ENCODE data around the gene UQCC3. TPM values are rescaled to one million over a fixed set of nuclear protein-coding genes. Genes with fewer than 3 reads are reported as not detected.

Gene UQCC3, protein sequence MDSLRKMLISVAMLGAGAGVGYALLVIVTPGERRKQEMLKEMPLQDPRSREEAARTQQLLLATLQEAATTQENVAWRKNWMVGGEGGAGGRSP
- polyA plus RNA-seq (2013, experiment 1 of 2) = 8.3 TPM
- polyA plus RNA-seq (2013, experiment 2 of 2) = 7.2 TPM

DNA sequence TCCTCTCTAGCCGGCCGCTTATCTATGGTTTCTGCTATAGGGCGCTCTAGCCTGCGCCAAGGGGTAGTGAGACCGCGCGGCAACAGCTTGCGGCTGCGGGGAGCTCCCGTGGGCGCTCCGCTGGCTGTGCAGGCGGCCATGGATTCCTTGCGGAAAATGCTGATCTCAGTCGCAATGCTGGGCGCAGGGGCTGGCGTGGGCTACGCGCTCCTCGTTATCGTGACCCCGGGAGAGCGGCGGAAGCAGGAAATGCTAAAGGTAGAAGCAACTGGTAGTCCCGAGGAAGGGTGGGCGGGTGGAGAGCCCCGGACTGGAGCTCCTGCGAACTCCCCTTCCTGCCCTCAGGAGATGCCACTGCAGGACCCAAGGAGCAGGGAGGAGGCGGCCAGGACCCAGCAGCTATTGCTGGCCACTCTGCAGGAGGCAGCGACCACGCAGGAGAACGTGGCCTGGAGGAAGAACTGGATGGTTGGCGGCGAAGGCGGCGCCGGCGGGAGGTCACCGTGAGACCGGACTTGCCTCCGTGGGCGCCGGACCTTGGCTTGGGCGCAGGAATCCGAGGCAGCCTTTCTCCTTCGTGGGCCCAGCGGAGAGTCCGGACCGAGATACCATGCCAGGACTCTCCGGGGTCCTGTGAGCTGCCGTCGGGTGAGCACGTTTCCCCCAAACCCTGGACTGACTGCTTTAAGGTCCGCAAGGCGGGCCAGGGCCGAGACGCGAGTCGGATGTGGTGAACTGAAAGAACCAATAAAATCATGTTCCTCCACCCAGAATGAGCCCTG lies at the start of gene UQCC3, which contains the start of gene LBHD1:
Gene UQCC3 (plus strand): TSS at position 66 of the 782 bp plus-strand sequence. CDS start 73 bp downstream, at position 139.
Gene LBHD1 (minus strand): TSS at position 660 of the 782 bp plus-strand sequence. CDS start 2,236 bp downstream, outside the sequence.
- Histone ChIP-seq H3K9me3 (ENCODE audit: control insufficient read depth, low read length) (no peaks in the 10 kb centered on the region), H3K27ac (ENCODE audit: low read depth, low read length, severe bottlenecking) (peak within 1 kb of the TSS; percentile 83), H3K4me3 (ENCODE audit: extremely low read depth, insufficient read depth, low read length, poor library complexity, severe bottlenecking) (peak within 1 kb of the TSS; percentile 80), H3K36me3 (ENCODE audit: control insufficient read depth, insufficient read depth, low read length) (peaks cover 49% of the 10 kb centered on the region), H3K4me1 (ENCODE audit: control insufficient read depth, insufficient read depth, low read length, poor library complexity, severe bottlenecking) (peaks cover 3% of the 10 kb centered on the region)
- 0 to 1% methylated on average over 50 to 58 of the region's 59 CpGs for WGBS, 2 experiments (ENCODE audit: insufficient coverage in 2 of 2)

DNA sequence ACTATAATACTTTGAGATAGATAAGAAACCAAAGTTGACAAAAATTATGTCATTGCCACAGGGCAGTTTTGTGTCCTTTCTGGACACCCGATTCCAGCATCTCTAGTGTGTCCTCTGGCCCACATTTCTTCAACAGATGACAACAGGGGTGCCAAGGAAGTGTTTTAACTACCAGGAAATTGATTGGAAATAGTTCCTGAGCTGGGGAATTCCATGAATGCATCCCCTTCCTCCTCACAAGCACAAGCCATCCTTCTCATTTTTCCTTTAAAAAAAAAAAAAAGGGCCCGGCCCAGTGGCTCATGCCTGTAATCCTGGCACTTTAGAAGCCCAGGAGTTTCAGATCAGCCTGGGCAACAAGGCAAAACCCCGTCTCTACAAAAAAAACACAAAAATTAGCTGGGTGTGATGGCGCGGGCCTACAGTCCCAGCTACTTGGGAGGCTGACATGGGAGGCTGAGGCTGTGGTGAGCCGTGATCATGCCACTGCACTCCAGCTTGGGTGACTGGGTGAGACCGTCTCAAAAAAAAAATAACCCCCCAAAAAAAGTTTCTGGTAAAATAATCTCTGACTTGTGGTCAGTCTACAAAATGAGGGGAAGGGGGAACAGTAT lies 48.9 kb upstream of the UQCC3 start:
- WGBS, 2 experiments (ENCODE audit: insufficient coverage in 2 of 2) = 100% methylated on average over 1 of the region's 7 CpGs
- peak overlapping the region; percentile 93 for H3K27ac ChIP-seq (ENCODE audit: low read depth, low read length, severe bottlenecking)
- H3K9me3 ChIP-seq (ENCODE audit: control insufficient read depth, low read length) = no peaks in the 10 kb centered on the region
- H3K4me1 ChIP-seq (ENCODE audit: control insufficient read depth, insufficient read depth, low read length, poor library complexity, severe bottlenecking) = peaks cover 12% of the 10 kb centered on the region
- H3K36me3 ChIP-seq (ENCODE audit: control insufficient read depth, insufficient read depth, low read length) = peaks cover 37% of the 10 kb centered on the region
- peak overlapping the region; percentile 74 for H3K4me3 ChIP-seq (ENCODE audit: extremely low read depth, insufficient read depth, low read length, poor library complexity, severe bottlenecking)

DNA sequence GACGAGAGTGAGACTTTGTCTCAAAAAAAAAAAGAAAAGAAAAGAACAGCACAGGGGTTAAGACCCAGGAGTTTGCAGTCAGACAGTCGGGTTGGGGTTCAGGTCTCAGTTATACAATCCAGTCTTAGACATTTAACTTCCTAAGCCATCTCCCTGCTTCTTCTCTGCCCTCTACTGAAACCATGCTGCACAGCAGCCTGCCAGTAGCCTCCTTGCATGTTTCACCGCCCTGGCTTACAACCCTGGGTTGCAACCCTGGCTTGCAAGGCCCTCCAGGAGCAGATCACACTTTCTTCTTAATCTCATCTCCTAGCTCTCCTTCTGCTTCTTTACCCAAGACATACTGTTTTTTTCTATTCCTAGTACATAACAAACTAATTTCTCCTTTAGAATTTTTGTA lies 43.8 kb upstream of the UQCC3 start:
- 81 to 83% methylated on average over 2 to 3 of the region's 3 CpGs for WGBS, 2 experiments (ENCODE audit: insufficient coverage in 2 of 2)
- H3K36me3 ChIP-seq (ENCODE audit: control insufficient read depth, insufficient read depth, low read length) = peaks cover 88% of the 10 kb centered on the region

DNA sequence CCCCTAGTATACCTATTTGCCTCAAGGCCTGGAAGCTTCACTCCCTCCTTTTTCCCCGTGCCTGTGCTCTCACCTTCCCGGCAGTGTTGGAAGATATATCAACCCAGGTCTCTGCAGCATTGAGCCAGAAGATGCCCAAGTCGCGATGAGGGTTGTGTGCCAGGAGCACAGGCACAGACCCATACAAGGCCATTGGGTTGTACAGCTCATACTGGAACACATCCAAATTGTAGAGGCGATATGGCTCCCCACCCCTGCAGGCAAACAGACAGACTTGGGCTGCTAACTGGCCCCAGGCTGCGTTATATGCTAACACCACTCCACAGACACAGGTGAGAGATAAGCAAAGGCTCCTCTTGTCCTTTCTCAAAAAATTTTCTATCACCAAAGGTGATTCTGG lies 39.0 kb upstream of the UQCC3 start:
- Histone ChIP-seq H3K27ac (ENCODE audit: low read depth, low read length, severe bottlenecking) (no peak overlapping the region), H3K4me3 (ENCODE audit: extremely low read depth, insufficient read depth, low read length, poor library complexity, severe bottlenecking) (no peak overlapping the region), H3K4me1 (ENCODE audit: control insufficient read depth, insufficient read depth, low read length, poor library complexity, severe bottlenecking) (no peaks in the 10 kb centered on the region), H3K9me3 (ENCODE audit: control insufficient read depth, low read length) (no peaks in the 10 kb centered on the region), H3K36me3 (ENCODE audit: control insufficient read depth, insufficient read depth, low read length) (peaks cover 96% of the 10 kb centered on the region)
- WGBS, 2 experiments (ENCODE audit: insufficient coverage in 2 of 2) = 98 to 100% methylated on average over 6 of the region's 6 CpGs

More for the DNA sequence above, 43.8 kb upstream of the UQCC3 start:
- Histone ChIP-seq H3K9me3 (ENCODE audit: control insufficient read depth, low read length) (no peaks in the 10 kb centered on the region), H3K4me3 (ENCODE audit: extremely low read depth, insufficient read depth, low read length, poor library complexity, severe bottlenecking) (no peak overlapping the region), H3K4me1 (ENCODE audit: control insufficient read depth, insufficient read depth, low read length, poor library complexity, severe bottlenecking) (peaks cover 3% of the 10 kb centered on the region), H3K27ac (ENCODE audit: low read depth, low read length, severe bottlenecking) (no peak overlapping the region)

DNA sequence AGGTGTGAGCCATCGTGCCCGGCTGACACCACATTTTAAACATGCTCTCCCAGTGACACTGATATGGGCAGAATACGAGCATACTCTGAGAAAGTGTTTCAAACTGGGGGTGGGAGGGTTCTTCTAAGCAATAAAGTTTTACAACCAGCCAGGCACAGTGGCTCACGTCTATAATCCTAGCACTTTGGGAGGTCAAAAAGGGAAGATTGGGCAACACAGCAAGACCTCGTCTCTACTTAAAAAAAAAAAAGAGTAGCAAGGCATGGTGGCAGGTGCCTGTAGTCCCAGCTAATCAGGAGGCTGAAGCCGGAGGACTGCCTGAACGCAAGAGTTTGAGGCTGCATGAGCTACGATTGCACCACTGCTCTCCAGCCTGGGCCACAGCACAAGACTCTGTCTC lies 27.3 kb upstream of the UQCC3 start:
- H3K36me3 ChIP-seq (ENCODE audit: control insufficient read depth, insufficient read depth, low read length) = peaks cover 61% of the 10 kb centered on the region
- 95 to 100% methylated on average over 3 to 6 of the region's 8 CpGs for WGBS, 2 experiments (ENCODE audit: insufficient coverage in 2 of 2)
- H3K9me3 ChIP-seq (ENCODE audit: control insufficient read depth, low read length) = no peaks in the 10 kb centered on the region
- H3K4me3 ChIP-seq (ENCODE audit: extremely low read depth, insufficient read depth, low read length, poor library complexity, severe bottlenecking) = no peak overlapping the region
- H3K27ac ChIP-seq (ENCODE audit: low read depth, low read length, severe bottlenecking) = no peak overlapping the region
- peaks cover 8% of the 10 kb centered on the region for H3K4me1 ChIP-seq (ENCODE audit: control insufficient read depth, insufficient read depth, low read length, poor library complexity, severe bottlenecking)

DNA sequence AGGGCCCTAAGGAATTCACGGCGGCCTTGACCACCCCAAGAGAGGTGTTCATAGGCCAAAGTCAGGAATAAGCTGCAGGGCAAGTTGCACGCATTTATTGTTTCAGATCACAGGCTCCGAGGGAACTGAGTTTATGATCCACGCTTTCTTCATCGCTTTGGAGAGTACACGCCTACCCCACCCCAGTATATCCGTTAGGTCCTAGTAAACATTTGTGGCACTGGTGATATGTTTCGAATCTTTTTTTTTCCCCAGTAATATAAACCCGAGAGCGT lies 25.9 kb upstream of the UQCC3 start:
- Histone ChIP-seq H3K4me1 (ENCODE audit: control insufficient read depth, insufficient read depth, low read length, poor library complexity, severe bottlenecking) (peaks cover 8% of the 10 kb centered on the region), H3K36me3 (ENCODE audit: control insufficient read depth, insufficient read depth, low read length) (peaks cover 63% of the 10 kb centered on the region), H3K27ac (ENCODE audit: low read depth, low read length, severe bottlenecking) (peak overlapping the region; percentile 98), H3K9me3 (ENCODE audit: control insufficient read depth, low read length) (no peaks in the 10 kb centered on the region), H3K4me3 (ENCODE audit: extremely low read depth, insufficient read depth, low read length, poor library complexity, severe bottlenecking) (peak overlapping the region; percentile 96)
- WGBS, 2 experiments (ENCODE audit: insufficient coverage in 2 of 2) = 33 to 40% methylated on average over 10 to 11 of the region's 11 CpGs

DNA sequence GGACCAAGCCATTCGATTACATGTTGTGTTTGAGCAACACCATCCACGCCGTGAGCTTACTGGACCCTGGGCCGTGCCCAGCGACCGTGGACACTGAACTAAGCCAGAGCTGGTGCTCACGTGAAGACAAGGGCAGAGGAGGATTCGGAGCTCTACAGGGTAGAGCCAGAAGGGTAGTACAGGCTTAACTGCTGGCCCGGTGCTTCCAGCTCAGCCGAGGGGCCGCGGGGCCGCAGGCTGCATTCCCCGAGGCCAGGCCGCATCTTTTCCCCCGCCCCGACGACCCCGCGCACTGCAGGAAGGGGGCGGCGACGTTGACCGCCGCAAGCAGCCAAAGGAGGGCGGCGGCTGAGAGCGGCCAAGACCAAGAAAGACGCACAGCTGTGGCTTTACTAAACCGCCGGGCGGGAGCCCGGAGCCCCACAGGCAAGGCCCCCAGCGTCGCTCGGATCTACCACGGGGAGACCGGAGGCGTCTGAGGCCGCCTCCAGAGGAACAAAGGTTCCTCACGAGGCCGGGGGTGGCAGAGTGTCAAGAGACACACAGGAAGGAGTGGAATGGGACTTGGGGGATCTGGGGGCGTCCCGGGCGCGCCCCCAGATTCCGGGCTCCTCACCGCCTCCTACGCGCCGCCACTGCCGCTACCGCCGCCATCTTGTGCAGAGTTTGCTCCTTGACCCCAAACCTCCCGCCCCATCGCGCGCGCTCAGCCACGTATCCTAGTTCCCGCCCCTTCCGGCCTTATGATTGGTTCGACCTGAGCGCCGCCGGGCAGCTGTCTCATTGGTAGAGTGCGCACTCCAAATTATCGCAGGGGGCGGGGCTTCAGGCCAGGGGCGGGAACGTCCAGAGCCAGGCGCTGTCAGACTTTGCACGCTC lies 25.3 kb upstream of the UQCC3 start, which contains the start of gene GANAB:
Gene GANAB (minus strand): TSS at position 668 of the 879 bp plus-strand sequence. CDS start 14 bp downstream, at position 654.
- peak within 1 kb of the TSS; percentile 96 for H3K4me3 ChIP-seq (ENCODE audit: extremely low read depth, insufficient read depth, low read length, poor library complexity, severe bottlenecking)
- H3K36me3 ChIP-seq (ENCODE audit: control insufficient read depth, insufficient read depth, low read length) = peaks cover 58% of the 10 kb centered on the region
- peaks cover 8% of the 10 kb centered on the region for H3K4me1 ChIP-seq (ENCODE audit: control insufficient read depth, insufficient read depth, low read length, poor library complexity, severe bottlenecking)
- H3K9me3 ChIP-seq (ENCODE audit: control insufficient read depth, low read length) = no peaks in the 10 kb centered on the region
- H3K27ac ChIP-seq (ENCODE audit: low read depth, low read length, severe bottlenecking) = peak within 1 kb of the TSS; percentile 98
- 0% methylated on average over 64 to 66 of the region's 73 CpGs for WGBS, 2 experiments (ENCODE audit: insufficient coverage in 2 of 2)

DNA sequence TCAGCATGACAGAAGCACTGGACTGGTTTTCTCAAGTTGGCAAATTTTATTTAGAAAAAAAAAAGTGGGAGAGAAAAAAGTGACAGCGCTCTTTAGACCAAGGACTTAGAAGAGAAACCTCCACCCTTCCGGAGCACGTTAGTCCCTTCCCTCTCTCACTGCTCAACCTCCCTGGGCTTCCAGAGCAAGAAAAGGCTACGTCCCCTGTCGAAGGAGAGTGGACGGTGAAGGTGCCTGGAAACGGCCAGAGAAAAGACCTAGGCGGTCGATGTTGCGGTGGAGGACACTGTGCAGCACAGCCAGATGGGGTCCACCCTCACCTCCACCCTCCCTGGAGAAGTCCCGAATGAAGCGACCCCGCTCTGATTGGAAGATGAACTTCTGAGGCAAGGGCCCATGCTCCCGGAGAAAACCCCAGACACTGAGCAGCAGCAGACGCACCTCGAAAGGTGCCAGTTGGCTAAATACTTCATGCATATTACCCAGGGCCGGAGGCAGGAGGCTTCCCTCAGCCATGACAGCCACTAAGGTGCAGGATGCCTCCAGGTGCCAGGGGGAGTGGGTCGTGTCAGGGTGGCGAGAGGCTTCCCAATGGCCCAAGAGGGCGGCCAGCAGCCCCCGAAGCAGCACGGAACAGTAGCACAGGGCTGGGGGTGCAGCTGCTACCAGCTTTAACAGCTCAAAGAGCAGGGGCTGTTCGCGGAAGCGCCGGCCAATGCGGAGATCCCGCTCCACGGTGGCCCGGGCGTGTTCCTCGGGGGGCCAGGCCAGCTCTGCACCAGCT lies 24.5 kb upstream of the UQCC3 start:
- 79 to 84% methylated on average over 17 to 29 of the region's 32 CpGs for WGBS, 2 experiments (ENCODE audit: insufficient coverage in 2 of 2)
- Histone ChIP-seq H3K27ac (ENCODE audit: low read depth, low read length, severe bottlenecking) (peak overlapping the region; percentile 13), H3K4me3 (ENCODE audit: extremely low read depth, insufficient read depth, low read length, poor library complexity, severe bottlenecking) (peak overlapping the region; percentile 96), H3K36me3 (ENCODE audit: control insufficient read depth, insufficient read depth, low read length) (peaks cover 54% of the 10 kb centered on the region), H3K4me1 (ENCODE audit: control insufficient read depth, insufficient read depth, low read length, poor library complexity, severe bottlenecking) (peaks cover 8% of the 10 kb centered on the region), H3K9me3 (ENCODE audit: control insufficient read depth, low read length) (no peaks in the 10 kb centered on the region)

DNA sequence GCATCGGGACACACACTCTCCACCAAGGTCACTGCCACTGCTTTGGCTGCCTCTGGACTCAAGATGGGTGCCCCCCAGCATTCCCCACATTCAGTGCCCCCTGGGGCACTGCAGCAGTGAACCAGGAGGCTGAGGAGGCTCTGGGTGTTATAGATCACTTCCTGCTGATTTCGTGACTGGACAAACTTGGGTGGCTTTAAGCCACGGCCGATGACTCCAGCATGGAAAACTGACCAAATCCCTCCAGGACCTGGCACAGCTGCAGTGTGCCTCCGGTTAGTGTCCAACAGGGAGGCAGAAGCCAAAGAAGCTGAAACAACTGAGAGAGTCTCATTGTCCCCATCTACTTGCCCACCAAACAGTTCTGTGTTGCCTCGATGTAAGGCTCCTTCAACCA lies 23.9 kb upstream of the UQCC3 start:
- Histone ChIP-seq H3K4me3 (ENCODE audit: extremely low read depth, insufficient read depth, low read length, poor library complexity, severe bottlenecking) (no peak overlapping the region), H3K36me3 (ENCODE audit: control insufficient read depth, insufficient read depth, low read length) (peaks cover 50% of the 10 kb centered on the region), H3K27ac (ENCODE audit: low read depth, low read length, severe bottlenecking) (no peak overlapping the region), H3K4me1 (ENCODE audit: control insufficient read depth, insufficient read depth, low read length, poor library complexity, severe bottlenecking) (peaks cover 8% of the 10 kb centered on the region), H3K9me3 (ENCODE audit: control insufficient read depth, low read length) (no peaks in the 10 kb centered on the region)
- 95 to 100% methylated on average over 5 to 6 of the region's 6 CpGs for WGBS, 2 experiments (ENCODE audit: insufficient coverage in 2 of 2)
